CD14-positive monocyte (primary cell): ENCODE results near the gene DPYD. TPM values are rescaled to one million over a fixed set of nuclear protein-coding genes. Genes with fewer than 3 reads are reported as not detected.

Experiments
- DNase-seq, 3 donors: peaks; one replicate each; pipeline ENCODE4 v3.0.0-alpha.2; 2011 to 2022
- H2AFZ ChIP-seq: 2 replicates; pipeline ENCODE4 v1.6.0; 2012; ENCODE audit warnings: mild to moderate bottlenecking, low read depth, low read length, inconsistent platforms; ENCODE audit not compliant: insufficient read depth, poor library complexity, severe bottlenecking
- H3K27ac ChIP-seq, 2 donors: 1 replicate in 1 of 2; 2 replicates in 1 of 2; pipeline ENCODE4 v1.5.1; 2012 to 2013; ENCODE audit warnings: low read length in 2 of 2, control low read depth in 1 of 2, inconsistent platforms in 1 of 2, low read depth in 1 of 2, mild to moderate bottlenecking in 1 of 2
- H3K27me3 ChIP-seq, 2 donors: one replicate each; pipeline versions ENCODE4 v1.6.0 to v1.6.1; 2011 to 2013; ENCODE audit warnings: low read length in 2 of 2; ENCODE audit not compliant: control insufficient read depth in 2 of 2, insufficient read depth in 2 of 2
- H3K36me3 ChIP-seq, 2 donors: replicated peaks in 1 of 2; 1 replicate in 1 of 2; 2 replicates in 1 of 2; pipeline versions ENCODE4 v1.5.1 to v1.6.1; 2012 to 2013; ENCODE audit warnings: low read length in 2 of 2, control low read depth in 1 of 2, inconsistent platforms in 1 of 2, mild to moderate bottlenecking in 1 of 2; ENCODE audit not compliant: insufficient read depth in 2 of 2, control insufficient read depth in 1 of 2
- H3K4me1 ChIP-seq, 2 donors: 1 replicate in 1 of 2; 2 replicates in 1 of 2; pipeline versions ENCODE4 v1.5.1 to v1.6.1; 2012 to 2013; ENCODE audit warnings: low read length in 2 of 2, control low read depth in 1 of 2, inconsistent platforms in 1 of 2, mild to moderate bottlenecking in 1 of 2, moderate library complexity in 1 of 2; ENCODE audit not compliant: insufficient read depth in 2 of 2, control insufficient read depth in 1 of 2
- H3K4me2 ChIP-seq: replicated peaks from 2 replicates; pipeline ENCODE3; 2012; ENCODE audit warnings: low read length, moderate library complexity, mild to moderate bottlenecking; ENCODE audit not compliant: poor library complexity, severe bottlenecking; ENCODE audit errors: extremely low read depth
- H3K4me3 ChIP-seq, 3 experiments: fragments of 200-600 bp in 1 of 3; sonication (generic) in 1 of 3; replicated peaks in 1 of 3; 1 replicate in 2 of 3; 2 replicates in 1 of 3; pipeline ENCODE4 v1.5.1; 2011 to 2013; ENCODE audit warnings: low read length in 3 of 3, mild to moderate bottlenecking in 3 of 3, control low read depth in 2 of 3, low read depth in 2 of 3, inconsistent platforms in 1 of 3, moderate library complexity in 1 of 3
- H3K79me2 ChIP-seq: 2 replicates; pipeline ENCODE4 v1.6.0; 2012; ENCODE audit warnings: mild to moderate bottlenecking, control low read depth, inconsistent platforms, low read length, moderate library complexity; ENCODE audit not compliant: insufficient read depth
- H3K9ac ChIP-seq: 2 replicates; pipeline ENCODE4 v1.6.0; 2017; ENCODE audit warnings: low read length, mild to moderate bottlenecking; ENCODE audit not compliant: insufficient read depth, poor library complexity, severe bottlenecking
- H3K9me3 ChIP-seq, 2 donors: replicated peaks in 1 of 2; 1 replicate in 1 of 2; 2 replicates in 1 of 2; pipeline versions ENCODE4 v1.5.1 to v1.6.1; 2012 to 2013; ENCODE audit warnings: low read length in 2 of 2, control low read depth in 1 of 2; ENCODE audit not compliant: control insufficient read depth in 1 of 2, insufficient read depth in 1 of 2
- H4K20me1 ChIP-seq: 2 replicates; pipeline ENCODE4 v1.6.0; 2012; ENCODE audit warnings: mild to moderate bottlenecking, low read length, control low read depth, moderate library complexity; ENCODE audit not compliant: insufficient read depth
- H3K27ac Mint-ChIP-seq, 7 donors: one replicate each; pipeline ENCODE4 v1.8.0; 2020; ENCODE audit warnings: mild to moderate bottlenecking in 7 of 7, mixed read lengths in 7 of 7, moderate library complexity in 6 of 7, inconsistent platforms in 2 of 7
- H3K27me3 Mint-ChIP-seq, 3 donors: one replicate each; pipeline ENCODE4 v1.8.0; 2021 to 2022; ENCODE audit warnings: low read depth in 3 of 3, mild to moderate bottlenecking in 3 of 3, mixed read lengths in 3 of 3, moderate library complexity in 3 of 3, inconsistent platforms in 1 of 3
- H3K36me3 Mint-ChIP-seq, 2 donors: one replicate each; pipeline ENCODE4 v1.8.0; 2020; ENCODE audit warnings: mixed read lengths in 2 of 2, inconsistent platforms in 1 of 2, mild to moderate bottlenecking in 1 of 2
- H3K4me1 Mint-ChIP-seq: one replicate; pipeline ENCODE4 v1.8.0; 2020; ENCODE audit warnings: mild to moderate bottlenecking, mixed read lengths
- H3K4me3 Mint-ChIP-seq, 2 donors: one replicate each; pipeline ENCODE4 v1.8.0; 2020; ENCODE audit warnings: mild to moderate bottlenecking in 2 of 2, mixed read lengths in 2 of 2, moderate library complexity in 1 of 2
- H3K9me3 Mint-ChIP-seq, 7 donors: one replicate each; pipeline ENCODE4 v1.8.0; 2020 to 2022; ENCODE audit warnings: mixed read lengths in 7 of 7, mild to moderate bottlenecking in 6 of 7, moderate library complexity in 6 of 7, inconsistent platforms in 2 of 7
- CTCF ChIP-seq: fragments of 200-600 bp; IDR thresholded peaks from one replicate; pipeline ENCODE4 v1.8.0; 2022; ENCODE audit warnings: antibody characterized with exemption, mild to moderate bottlenecking
- WGBS: methylation state at CpG from one replicate; pipeline ENCODE4 v1.1.5; 2013; ENCODE audit warnings: missing lambda C conversion rate; ENCODE audit not compliant: insufficient coverage; 5-methylcytosine and 5-hydroxymethylcytosine counted together
- intact Hi-C, 2 donors: fragments of 100-400 bp; cut with micrococcal nuclease; formaldehyde crosslinking; loops; one replicate each; pipeline versions ENCODE4 v1.15.0 to v1.15.1; 2023
- polyA plus RNA-seq, 3 donors: library from polyadenylated mRNA; depleted of rRNA in 1 of 3; unstranded in 2 of 3; stranded (reverse) in 1 of 3; fragments of 300-500 nt in 2 of 3; fragments of >200 nt in 1 of 3; fragmentation: Illumina TruSeq in 2 of 3; gene quantifications; 1 replicate in 2 of 3; 2 replicates in 1 of 3; pipeline ENCODE4 v1.2.3, GENCODE V29; 2012 to 2021

The DPYD gene
- polyA plus RNA-seq, 3 donors, result 87.6 to 171 (median 144) TPM

DNA sequence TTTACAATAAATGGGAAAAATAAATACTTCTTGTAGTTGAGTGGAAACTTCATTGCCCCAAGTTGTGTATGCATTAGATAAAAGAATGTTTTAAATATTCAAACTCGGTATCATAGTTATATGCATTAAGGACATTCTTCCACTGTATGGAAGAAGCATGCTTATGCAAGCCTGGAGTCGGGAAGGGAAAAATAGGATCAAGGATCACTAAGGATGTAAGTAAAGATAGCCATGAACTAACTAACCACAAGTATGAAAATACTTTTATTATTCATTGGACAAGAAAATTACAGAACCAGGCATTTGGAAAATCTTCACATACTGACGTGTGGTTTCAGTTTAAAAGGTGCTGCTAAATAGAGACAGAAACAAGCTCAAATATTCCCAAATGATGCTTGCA lies 26.9 kb upstream of the DPYD start:
- H3K4me3 Mint-ChIP-seq, result no peak overlapping the region
- Histone ChIP-seq H4K20me1 (no peaks in the 10 kb centered on the region), H3K4me1 (no peaks in the 10 kb centered on the region), H3K27me3 (no peaks in the 10 kb centered on the region), H3K4me2 (no peak overlapping the region), H3K4me3 (no peak overlapping the region), H3K9ac (no peak overlapping the region), H3K79me2 (no peaks in the 10 kb centered on the region), H3K27ac (no peak overlapping the region), H3K9me3 (no peaks in the 10 kb centered on the region), H3K36me3 (no peaks in the 10 kb centered on the region), H2AFZ (no peak overlapping the region)
- DNase-seq, result no peak
- H3K27ac Mint-ChIP-seq, result no peak overlapping the region
- TF ChIP-seq CTCF, result no peak
- no peaks in the 10 kb centered on the region for H3K27me3 Mint-ChIP-seq
- WGBS, result no CpG with 5 or more reads among the region's 3 CpGs
- intact Hi-C loops, result no loop called here
- no peaks in the 10 kb centered on the region for H3K36me3 Mint-ChIP-seq
- H3K4me1 Mint-ChIP-seq, result no peaks in the 10 kb centered on the region
- H3K9me3 Mint-ChIP-seq, result no peaks in the 10 kb centered on the region

DNA sequence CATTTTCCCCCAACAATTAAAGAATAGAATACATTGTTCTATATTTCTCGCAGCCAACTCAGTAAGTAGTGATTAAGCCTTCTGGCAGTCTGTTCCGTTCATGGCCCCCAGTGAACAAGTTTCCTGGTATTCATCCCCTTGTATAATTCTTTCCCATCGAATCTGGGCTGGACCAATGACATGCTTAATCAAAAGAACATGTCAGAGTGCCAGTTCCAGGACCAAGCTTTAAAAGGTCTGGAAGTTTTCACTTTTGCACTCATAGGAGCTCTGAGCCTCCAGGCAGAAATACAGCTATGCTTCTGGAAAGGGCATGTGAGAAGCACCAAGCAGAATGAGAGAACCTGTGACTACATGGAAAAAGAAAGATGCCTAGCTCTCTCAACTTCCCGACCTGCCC lies 22.5 kb upstream of the DPYD start:
- Histone ChIP-seq H3K27ac (no peak overlapping the region), H3K36me3 (no peaks in the 10 kb centered on the region), H2AFZ (no peak overlapping the region), H3K4me1 (peaks cover under 1 to 2% of the 10 kb centered on the region in 2 donors), H4K20me1 (no peaks in the 10 kb centered on the region), H3K27me3 (no peaks in the 10 kb centered on the region), H3K4me2 (no peak overlapping the region), H3K9ac (no peak overlapping the region), H3K79me2 (no peaks in the 10 kb centered on the region), H3K4me3 (no peak overlapping the region), H3K9me3 (no peaks in the 10 kb centered on the region)
- Mint-ChIP-seq H3K9me3 (peaks cover 0 to 2% (median 0%) of the 10 kb centered on the region in 7 donors), H3K4me3 (no peak overlapping the region), H3K27me3 (peaks cover 0 to 2% (median 0%) of the 10 kb centered on the region in 3 donors), H3K36me3 (no peaks in the 10 kb centered on the region), H3K27ac (peak overlapping the region in 1 of 7 donors; percentile 44), H3K4me1 (peaks cover 3% of the 10 kb centered on the region)
- 64% methylated on average over 2 of the region's 4 CpGs for WGBS
- no peak for TF ChIP-seq CTCF
- DNase-seq, result no peak
- intact Hi-C loops, result no loop called here
